Loucy (cell line): ENCODE measurements around the gene SEC16B.

Source experiments
- CTCF ChIP-seq: fragments of 200-600 bp; sonication (generic); conservative IDR thresholded peaks from 2 replicates; pipeline ENCODE4 v1.5.1; 2014; ENCODE audit warnings: mild to moderate bottlenecking, antibody characterized with exemption, low read length
- EZH2phosphoT487 ChIP-seq: fragments of 200-600 bp; IDR thresholded peaks from 2 replicates; pipeline ENCODE4 v1.6.1; 2018; ENCODE audit warnings: antibody characterized with exemption, mild to moderate bottlenecking, moderate library complexity, borderline replicate concordance

- TF ChIP-seq CTCF (no peak), EZH2phosphoT487 (no peak)
Observed at GRCh38 chr1:177940682-177941081, 29.2 kb downstream of the SEC16B start.
